ENCODE measurements around the gene MEGF10. TPM values are rescaled to one million over a fixed set of nuclear protein-coding genes. Genes with fewer than 3 reads are reported as not detected.

The MEGF10 gene
- polyA plus RNA-seq, 3 donors, result 0.75 to 0.88 (median 0.83) TPM

DNA sequence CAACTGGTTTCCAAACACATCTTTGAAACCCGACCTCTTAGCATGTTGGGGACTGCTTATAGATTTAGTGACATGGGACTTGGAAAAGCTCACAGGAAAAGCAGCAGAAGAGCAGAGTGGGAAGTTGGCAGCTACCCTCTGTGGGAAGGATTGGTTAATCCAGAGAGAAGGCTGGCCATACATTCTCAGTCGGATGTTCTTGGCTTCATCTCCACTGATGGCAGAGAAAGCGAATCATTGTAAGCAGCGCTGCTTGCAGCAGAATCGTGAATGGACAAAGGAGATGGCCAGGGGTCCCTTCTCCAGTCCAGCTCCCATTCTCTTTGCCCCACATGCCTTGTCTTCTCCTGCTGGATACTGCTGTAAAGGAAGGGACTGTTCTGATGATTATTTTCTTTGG, 62.7 kb downstream of the MEGF10 start:
- DNase-seq (ENCODE audit: extremely low read depth in 1 of 11, low read depth in 9 of 11, low spot score in 4 of 11), result no peak

DNA sequence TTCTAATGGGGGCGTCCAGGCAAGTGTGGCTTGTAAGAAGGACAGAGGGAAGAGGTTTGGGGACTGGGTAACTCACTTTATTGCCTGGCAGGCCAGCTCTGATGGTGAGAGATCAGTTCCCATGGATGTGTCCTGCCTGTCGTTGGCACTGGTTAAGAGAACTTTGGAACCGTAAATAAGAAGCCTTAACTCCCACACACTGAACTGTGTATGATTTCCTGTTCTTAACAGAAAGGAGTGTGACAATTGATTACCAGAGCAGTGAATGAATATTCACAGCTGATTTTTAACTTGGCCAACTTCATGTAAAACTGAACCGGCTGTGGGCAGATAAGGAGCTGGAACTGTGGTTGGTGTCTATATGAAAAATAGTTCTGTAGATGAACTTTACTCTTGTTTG, 63.2 kb downstream of the MEGF10 start:
- peak in 2 of 11 donors; percentile 4 for DNase-seq (ENCODE audit: extremely low read depth in 1 of 11, low read depth in 9 of 11, low spot score in 4 of 11)

DNA sequence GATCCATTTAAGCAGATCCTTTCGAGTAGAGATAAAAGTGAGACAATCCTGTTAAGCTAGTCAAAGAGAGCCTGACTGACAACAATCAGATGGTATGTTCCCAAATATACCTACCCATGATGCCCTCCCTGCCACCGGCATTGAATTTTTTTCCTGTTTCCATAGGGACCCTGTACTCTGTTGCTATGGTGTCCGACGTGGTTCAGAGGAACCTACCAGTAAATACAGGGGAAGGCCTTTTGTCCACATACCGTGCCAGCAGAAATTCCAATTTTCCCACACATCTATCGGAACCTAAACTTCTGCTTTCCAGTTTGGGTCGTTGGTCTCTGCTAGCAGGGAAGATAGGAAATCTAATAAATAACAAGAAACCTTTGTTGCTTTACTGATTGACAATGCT, 64.7 kb downstream of the MEGF10 start:
- DNase-seq (ENCODE audit: extremely low read depth in 1 of 11, low read depth in 9 of 11, low spot score in 4 of 11), result no peak

GRCh38 chr5:127358284-127358683, 67.7 kb downstream of the MEGF10 start:
- no peak for DNase-seq (ENCODE audit: extremely low read depth in 1 of 11, low read depth in 9 of 11, low spot score in 4 of 11)

DNA sequence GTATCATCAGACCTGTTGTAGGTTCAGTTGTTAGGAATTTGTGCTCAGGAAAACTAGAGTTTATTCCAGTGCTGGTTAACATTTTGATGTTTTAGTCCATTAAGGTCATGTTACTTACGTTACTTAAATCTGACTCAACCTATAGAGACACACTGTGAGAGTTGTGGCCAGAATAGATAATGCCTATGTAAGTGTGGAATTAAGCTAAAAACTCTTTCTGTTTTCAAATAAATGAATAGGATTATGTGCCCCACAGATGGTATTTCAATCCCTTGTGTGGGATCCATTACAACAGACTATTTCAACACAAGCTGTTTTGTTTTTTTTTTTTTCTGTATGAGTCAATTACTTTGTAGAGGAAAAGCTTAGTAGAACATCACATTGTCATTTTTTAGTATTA, 68.1 kb downstream of the MEGF10 start:
- DNase-seq (ENCODE audit: extremely low read depth in 1 of 11, low read depth in 9 of 11, low spot score in 4 of 11), result no peak

- no peak for DNase-seq (ENCODE audit: extremely low read depth in 1 of 11, low read depth in 9 of 11, low spot score in 4 of 11)
Measured at GRCh38 chr5:127359502-127359901, 68.9 kb downstream of the MEGF10 start.

DNA sequence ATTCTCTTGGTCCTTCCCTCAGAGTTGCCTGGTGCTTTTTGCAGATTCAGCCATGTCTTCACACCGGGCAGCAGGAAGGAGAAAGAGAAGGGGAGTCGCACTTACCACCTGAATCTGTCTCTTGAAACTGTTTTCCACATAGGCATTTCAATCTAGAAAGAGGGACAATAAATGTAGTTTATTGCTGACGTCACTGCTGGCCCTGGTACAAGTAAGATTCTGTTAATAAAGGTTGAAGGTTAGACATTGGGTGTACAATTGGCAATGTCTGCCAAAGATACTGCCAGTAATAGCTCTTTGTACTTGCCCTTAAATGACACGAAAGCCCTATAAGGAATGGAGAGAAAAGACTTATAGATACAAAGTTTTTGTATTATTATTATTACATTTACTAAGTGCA, 72.8 kb downstream of the MEGF10 start:
- DNase-seq (ENCODE audit: extremely low read depth in 1 of 11, low read depth in 9 of 11, low spot score in 4 of 11), result no peak

DNA sequence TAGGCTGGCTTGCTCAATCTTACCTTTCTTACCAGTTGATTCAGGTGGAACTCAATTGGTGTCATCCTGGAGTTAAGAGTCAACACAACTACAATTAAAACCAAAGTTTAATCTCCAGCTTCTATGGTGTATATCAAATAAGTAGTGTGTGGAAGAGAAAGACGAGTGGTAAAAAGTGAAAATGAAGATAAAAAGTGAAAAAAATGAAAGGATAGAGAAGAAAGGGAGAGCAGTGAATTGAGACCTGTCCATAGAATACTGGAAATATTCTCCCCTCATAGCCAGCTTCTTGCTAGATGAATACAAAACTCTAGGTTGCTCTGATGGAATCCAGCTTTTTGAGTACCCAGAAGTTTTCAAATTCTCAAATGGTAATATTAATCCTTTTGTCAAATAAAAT, 76.4 kb downstream of the MEGF10 start:
- DNase-seq (ENCODE audit: extremely low read depth in 1 of 11, low read depth in 9 of 11, low spot score in 4 of 11), result no peak

GRCh38 chr5:127367946-127368465, 77.4 kb downstream of the MEGF10 start:
- DNase-seq (ENCODE audit: extremely low read depth in 1 of 11, low read depth in 9 of 11, low spot score in 4 of 11), result no peak

GRCh38 chr5:127369796-127370195, 79.2 kb downstream of the MEGF10 start:
- no peak for DNase-seq (ENCODE audit: extremely low read depth in 1 of 11, low read depth in 9 of 11, low spot score in 4 of 11)

GRCh38 chr5:127370631-127371030, 80.0 kb downstream of the MEGF10 start:
- DNase-seq (ENCODE audit: extremely low read depth in 1 of 11, low read depth in 9 of 11, low spot score in 4 of 11), result no peak

DNA sequence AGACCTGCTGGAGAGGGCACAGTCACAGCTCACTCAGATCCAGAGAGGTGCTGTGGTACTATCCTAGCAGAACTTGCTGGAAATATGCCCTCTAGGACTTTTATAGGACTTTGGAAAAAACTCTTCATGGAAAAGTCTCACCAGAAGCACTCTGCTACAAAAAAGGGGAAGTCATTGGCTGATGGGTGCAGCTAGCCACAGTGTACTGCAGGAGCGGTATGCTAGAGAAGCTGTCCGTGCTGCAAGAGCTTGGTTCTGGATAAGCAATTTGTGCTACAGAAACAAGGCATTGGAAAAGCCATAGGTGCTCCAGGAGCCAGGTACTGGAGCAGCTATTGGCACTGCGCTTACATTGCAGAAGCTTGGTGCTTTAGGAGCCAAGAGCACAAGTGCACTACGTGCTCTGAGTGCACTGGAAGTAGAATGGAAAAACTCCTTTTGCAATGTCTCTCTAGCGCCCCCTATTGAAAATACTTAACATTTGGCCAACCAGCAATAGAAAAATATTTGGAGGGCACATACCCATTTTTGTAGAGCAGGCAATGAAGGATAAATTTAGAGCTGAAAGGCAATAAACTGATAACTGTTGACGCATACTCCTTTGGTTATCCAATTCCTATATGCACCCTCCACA, 83.4 kb downstream of the MEGF10 start:
- DNase-seq (ENCODE audit: extremely low read depth in 1 of 11, low read depth in 9 of 11, low spot score in 4 of 11), result no peak

GRCh38 chr5:127375124-127375523, 84.5 kb downstream of the MEGF10 start:
- no peak for DNase-seq (ENCODE audit: extremely low read depth in 1 of 11, low read depth in 9 of 11, low spot score in 4 of 11)

GRCh38 chr5:127375544-127376091, 85.0 kb downstream of the MEGF10 start:
- DNase-seq (ENCODE audit: extremely low read depth in 1 of 11, low read depth in 9 of 11, low spot score in 4 of 11), result no peak

DNA sequence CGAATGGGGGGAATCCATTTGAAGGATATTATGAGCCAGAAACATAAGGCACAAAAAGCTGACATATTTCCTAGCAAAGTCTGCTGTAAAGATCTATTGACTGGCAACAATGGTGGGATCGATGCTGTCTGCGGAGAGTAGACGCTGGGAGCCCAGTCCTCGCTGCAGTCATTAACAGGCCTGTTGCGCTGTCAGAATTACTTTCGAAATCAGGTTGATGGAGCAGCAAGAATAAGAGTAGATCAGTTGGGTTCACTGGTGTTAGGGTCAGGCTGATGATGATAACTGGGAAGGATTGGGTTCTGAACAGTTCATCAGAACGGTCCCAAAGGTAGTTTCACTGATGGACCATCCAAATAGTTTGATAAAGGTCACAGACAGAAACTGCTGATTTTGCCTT, 87.1 kb downstream of the MEGF10 start:
- no peak for DNase-seq (ENCODE audit: extremely low read depth in 1 of 11, low read depth in 9 of 11, low spot score in 4 of 11)

GRCh38 chr5:127385936-127386335, 95.3 kb downstream of the MEGF10 start:
- DNase-seq (ENCODE audit: extremely low read depth in 1 of 11, low read depth in 9 of 11, low spot score in 4 of 11), result no peak

DNA sequence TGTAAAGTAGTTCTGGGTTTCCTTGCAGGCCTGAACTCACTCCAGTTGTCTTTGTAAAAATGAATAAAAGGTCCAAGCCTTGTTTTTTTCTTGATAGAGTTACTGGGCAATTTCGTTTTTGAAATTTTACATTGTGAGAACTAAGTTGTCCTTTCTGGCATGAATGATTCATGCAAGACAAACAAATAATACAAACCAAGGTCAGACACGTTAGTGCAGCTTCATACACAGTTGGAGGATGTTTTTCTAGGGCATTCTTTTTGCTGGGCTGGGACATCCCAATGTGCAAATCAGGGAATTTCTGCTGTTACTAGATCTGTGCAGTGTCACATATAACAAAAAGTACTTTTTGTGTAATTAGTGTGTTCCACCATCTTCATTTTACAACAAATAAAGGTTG, 96.0 kb downstream of the MEGF10 start:
- no peak for DNase-seq (ENCODE audit: extremely low read depth in 1 of 11, low read depth in 9 of 11, low spot score in 4 of 11)

GRCh38 chr5:127389601-127390000, 99.0 kb downstream of the MEGF10 start:
- DNase-seq (ENCODE audit: extremely low read depth in 1 of 11, low read depth in 9 of 11, low spot score in 4 of 11), result no peak

DNA sequence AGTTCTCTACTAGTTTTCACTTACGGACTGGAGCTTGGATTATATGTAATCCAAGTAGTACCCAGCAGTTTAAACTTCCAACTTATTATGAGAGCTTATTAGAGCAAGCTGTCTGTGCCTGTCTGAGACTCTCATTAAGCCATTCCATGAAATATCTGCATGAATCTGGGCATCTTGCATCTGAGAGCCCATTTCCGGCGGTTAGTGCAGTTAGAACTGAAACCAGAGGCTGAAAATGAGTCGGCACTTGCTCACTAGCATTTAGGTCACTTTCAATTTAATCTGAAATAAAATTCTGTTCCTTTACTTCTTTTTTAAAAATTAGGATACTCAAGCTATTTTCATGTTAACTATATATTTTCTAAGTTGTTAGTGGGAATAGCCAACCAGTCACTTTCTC, 102.2 kb downstream of the MEGF10 start:
- DNase-seq (ENCODE audit: extremely low read depth in 1 of 11, low read depth in 9 of 11, low spot score in 4 of 11), result no peak

GRCh38 chr5:127396490-127397155, 106.0 kb downstream of the MEGF10 start:
- no peak for DNase-seq (ENCODE audit: extremely low read depth in 1 of 11, low read depth in 9 of 11, low spot score in 4 of 11)

GRCh38 chr5:127398508-127398907, 107.9 kb downstream of the MEGF10 start:
- DNase-seq (ENCODE audit: extremely low read depth in 1 of 11, low read depth in 9 of 11, low spot score in 4 of 11), result no peak

All from renal cortex interstitium (tissue), 11 donors.